ENCODE measurements around the gene PLXNC1.

The PLXNC1 gene

GRCh38 chr12:94204499-94205247 is 56.3 kb downstream of the PLXNC1 start:
- no peak for DNase-seq (ENCODE audit: low read depth in 2 of 2)

- no peak for DNase-seq (ENCODE audit: low read depth in 2 of 2)
Observed at GRCh38 chr12:94205822-94206221, 57.4 kb downstream of the PLXNC1 start.

GRCh38 chr12:94206886-94207285 is 58.5 kb downstream of the PLXNC1 start:
- DNase-seq (ENCODE audit: low read depth in 2 of 2) = no peak

- DNase-seq (ENCODE audit: low read depth in 2 of 2) = no peak
Observed at GRCh38 chr12:94207467-94207848, 59.1 kb downstream of the PLXNC1 start.

- DNase-seq (ENCODE audit: low read depth in 2 of 2) = peak in 1 of 2 donors; percentile 9
Observed at GRCh38 chr12:94207849-94208621, 59.7 kb downstream of the PLXNC1 start.

GRCh38 chr12:94208622-94208966 is 60.2 kb downstream of the PLXNC1 start:
- peak in 1 of 2 donors; percentile 4 for DNase-seq (ENCODE audit: low read depth in 2 of 2)

- DNase-seq (ENCODE audit: low read depth in 2 of 2) = no peak
Observed at GRCh38 chr12:94209240-94209639, 60.9 kb downstream of the PLXNC1 start.

GRCh38 chr12:94211021-94211420 is 62.6 kb downstream of the PLXNC1 start:
- no peak for DNase-seq (ENCODE audit: low read depth in 2 of 2)

- no peak for DNase-seq (ENCODE audit: low read depth in 2 of 2)
Observed at GRCh38 chr12:94218233-94218632, 69.9 kb downstream of the PLXNC1 start.

- no peak for DNase-seq (ENCODE audit: low read depth in 2 of 2)
Observed at GRCh38 chr12:94219622-94220302, 71.4 kb downstream of the PLXNC1 start.

- DNase-seq (ENCODE audit: low read depth in 2 of 2) = no peak
Observed at GRCh38 chr12:94220804-94221203, 72.4 kb downstream of the PLXNC1 start.

GRCh38 chr12:94222351-94223084 is 74.1 kb downstream of the PLXNC1 start:
- DNase-seq (ENCODE audit: low read depth in 2 of 2) = no peak

GRCh38 chr12:94223842-94224241 is 75.5 kb downstream of the PLXNC1 start:
- no peak for DNase-seq (ENCODE audit: low read depth in 2 of 2)

- no peak for DNase-seq (ENCODE audit: low read depth in 2 of 2)
Observed at GRCh38 chr12:94225506-94225905, 77.1 kb downstream of the PLXNC1 start.

- DNase-seq (ENCODE audit: low read depth in 2 of 2) = no peak
Observed at GRCh38 chr12:94225947-94226630, 77.7 kb downstream of the PLXNC1 start.

GRCh38 chr12:94227066-94227465 is 78.7 kb downstream of the PLXNC1 start:
- no peak for DNase-seq (ENCODE audit: low read depth in 2 of 2)

GRCh38 chr12:94228488-94228907 is 80.1 kb downstream of the PLXNC1 start:
- no peak for DNase-seq (ENCODE audit: low read depth in 2 of 2)

GRCh38 chr12:94229902-94230301 is 81.5 kb downstream of the PLXNC1 start:
- no peak for DNase-seq (ENCODE audit: low read depth in 2 of 2)

- no peak for DNase-seq (ENCODE audit: low read depth in 2 of 2)
Observed at GRCh38 chr12:94230357-94230905, 82.1 kb downstream of the PLXNC1 start.

- DNase-seq (ENCODE audit: low read depth in 2 of 2) = no peak
Observed at GRCh38 chr12:94231709-94232108, 83.3 kb downstream of the PLXNC1 start.

GRCh38 chr12:94235848-94236247 is 87.5 kb downstream of the PLXNC1 start:
- DNase-seq (ENCODE audit: low read depth in 2 of 2) = no peak

All from stimulated activated CD8-positive, alpha-beta memory T cell treated with anti-CD3 and anti-CD28 coated beads, Interleukin-7, amount 100 ng/mL, for 4 hours (primary cell).